Thyroid gland (tissue), 4 donors: ENCODE results near the gene TXNL4A. TPM values are rescaled to one million over a fixed set of nuclear protein-coding genes. Genes with fewer than 3 reads are reported as not detected.
"Not testable (repeated sequence)": the region's sequence is repeated elsewhere in the genome, so short reads cannot be mapped to it uniquely, and the experiment has no call there.

Source experiments
- DNase-seq, 2 donors: peaks; one replicate each; pipeline ENCODE4 v3.0.0-alpha.2; 2019
- H3K27ac ChIP-seq, 3 donors: fragments of 200-600 bp; sonication (generic); 1 replicate in 2 of 3; 2 replicates in 1 of 3; pipeline ENCODE4 v1.5.1; 2016 to 2019; ENCODE audit warnings: mild to moderate bottlenecking in 1 of 3, moderate library complexity in 1 of 3
- H3K27me3 ChIP-seq: fragments of 200-600 bp; sonication (generic); one replicate; pipeline ENCODE4 v1.5.1; 2019
- H3K36me3 ChIP-seq, 2 donors: fragments of 200-600 bp; sonication (generic); one replicate each; pipeline ENCODE4 v1.5.1; 2016 to 2019
- H3K4me1 ChIP-seq, 2 donors: fragments of 200-600 bp; sonication (generic); one replicate each; pipeline ENCODE4 v1.5.1; 2017 to 2019
- H3K4me3 ChIP-seq, 3 donors: fragments of 200-600 bp; sonication (generic); replicated peaks in 1 of 3; 1 replicate in 2 of 3; 2 replicates in 1 of 3; pipeline ENCODE4 v1.5.1; 2016; ENCODE audit warnings: mild to moderate bottlenecking in 1 of 3
- H3K9me3 ChIP-seq: fragments of 200-600 bp; sonication (generic); one replicate; pipeline ENCODE4 v1.5.1; 2017
- POLR2A ChIP-seq, 2 donors: fragments of 450-650 bp; IDR thresholded peaks; one replicate each; pipeline ENCODE4 v1.6.1; 2017; ENCODE audit warnings: antibody characterized with exemption in 2 of 2, mild to moderate bottlenecking in 2 of 2, moderate library complexity in 1 of 2
- WGBS, 2 donors: methylation state at CpG; one replicate each; pipeline ENCODE4 v1.1.5; 2017; 5-methylcytosine and 5-hydroxymethylcytosine counted together
- intact Hi-C: fragments of 100-400 bp; cut with DNase I; formaldehyde crosslinking; loops from one replicate; pipeline ENCODE4 v1.15.1; 2023
- total RNA-seq, 4 donors: library from RNA; depleted of rRNA; stranded (reverse); fragments of >200 nt; gene quantifications; one replicate each; pipeline ENCODE4 v1.2.3, GENCODE V29; 2016
- TF ChIP-seq, protein P1 (sequence below), 6 experiments: fragments of 200-600 bp in 3 of 6; fragments of 450-650 bp in 3 of 6; sonication (generic) in 3 of 6; IDR thresholded peaks; one replicate each; pipeline ENCODE4 v1.5.1; 2016 to 2019; ENCODE audit warnings: antibody characterized with exemption in 6 of 6, mild to moderate bottlenecking in 2 of 6, inconsistent platforms in 1 of 6, moderate library complexity in 1 of 6

Gene TXNL4A
- total RNA-seq, 4 donors from 2014 or later = 22.9 to 37.4 (median 30.2) TPM

DNA sequence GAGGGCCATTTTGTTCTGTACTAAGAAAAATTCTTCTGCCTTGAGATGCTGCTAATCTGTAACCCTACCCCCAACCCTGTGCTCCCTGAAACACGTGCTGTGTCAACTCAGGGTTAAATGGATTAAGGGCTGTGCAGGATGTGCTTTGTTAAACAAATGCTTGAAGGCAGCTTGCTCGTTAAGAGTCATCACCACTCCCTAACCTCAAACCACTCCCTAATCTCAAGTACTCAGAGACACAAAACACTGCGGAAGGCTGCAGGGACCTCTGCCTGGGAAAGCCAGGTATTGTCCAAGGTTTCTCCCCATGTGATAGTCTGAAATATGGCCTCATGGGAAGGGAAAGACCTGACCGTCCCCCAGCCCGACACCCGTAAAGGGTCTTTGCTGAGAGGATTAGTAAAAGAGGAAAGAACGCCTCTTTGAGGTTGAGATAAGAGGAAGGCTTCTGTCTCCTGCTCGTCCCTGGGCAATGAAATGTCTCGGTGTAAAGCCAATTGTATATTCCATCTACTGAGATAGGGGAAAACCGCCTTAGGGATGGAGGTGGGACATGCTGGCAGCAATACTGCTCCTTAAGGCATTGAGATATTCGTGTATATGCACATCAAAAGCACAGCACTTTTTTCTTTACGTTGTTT lies 28.1 kb downstream of the TXNL4A start:
- peak overlapping the region in 1 of 3 donors; percentile 21 for H3K27ac ChIP-seq
- 31 to 38% methylated on average over 12 of the region's 12 CpGs for WGBS, 2 donors

DNA sequence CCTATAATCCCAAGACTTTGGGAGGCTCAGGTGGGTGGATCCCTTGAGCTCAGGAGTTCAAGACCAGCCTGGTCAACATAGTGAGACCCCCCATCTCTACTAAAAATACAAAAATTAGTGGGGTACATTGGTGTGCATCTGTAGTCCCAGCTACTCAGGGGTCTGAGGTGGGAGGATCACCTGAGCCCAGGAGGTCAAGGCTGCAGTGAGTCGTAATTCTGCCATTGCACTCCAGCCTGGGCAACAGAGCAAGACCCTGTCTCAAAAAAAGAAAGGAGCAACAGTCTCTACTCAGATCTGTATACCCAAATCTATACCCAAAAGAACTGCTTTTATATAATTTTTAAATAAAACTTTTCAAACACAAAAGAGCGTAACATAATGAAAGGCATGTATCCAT lies 29.4 kb downstream of the TXNL4A start:
- Histone ChIP-seq H3K27ac (no peak overlapping the region), H3K4me1 (peaks cover 21 to 45% of the 10 kb centered on the region in 2 donors), H3K27me3 (no peaks in the 10 kb centered on the region), H3K4me3 (no peak overlapping the region), H3K9me3 (no peaks in the 10 kb centered on the region), H3K36me3 (no peaks in the 10 kb centered on the region)
- TF ChIP-seq, protein P1, sequence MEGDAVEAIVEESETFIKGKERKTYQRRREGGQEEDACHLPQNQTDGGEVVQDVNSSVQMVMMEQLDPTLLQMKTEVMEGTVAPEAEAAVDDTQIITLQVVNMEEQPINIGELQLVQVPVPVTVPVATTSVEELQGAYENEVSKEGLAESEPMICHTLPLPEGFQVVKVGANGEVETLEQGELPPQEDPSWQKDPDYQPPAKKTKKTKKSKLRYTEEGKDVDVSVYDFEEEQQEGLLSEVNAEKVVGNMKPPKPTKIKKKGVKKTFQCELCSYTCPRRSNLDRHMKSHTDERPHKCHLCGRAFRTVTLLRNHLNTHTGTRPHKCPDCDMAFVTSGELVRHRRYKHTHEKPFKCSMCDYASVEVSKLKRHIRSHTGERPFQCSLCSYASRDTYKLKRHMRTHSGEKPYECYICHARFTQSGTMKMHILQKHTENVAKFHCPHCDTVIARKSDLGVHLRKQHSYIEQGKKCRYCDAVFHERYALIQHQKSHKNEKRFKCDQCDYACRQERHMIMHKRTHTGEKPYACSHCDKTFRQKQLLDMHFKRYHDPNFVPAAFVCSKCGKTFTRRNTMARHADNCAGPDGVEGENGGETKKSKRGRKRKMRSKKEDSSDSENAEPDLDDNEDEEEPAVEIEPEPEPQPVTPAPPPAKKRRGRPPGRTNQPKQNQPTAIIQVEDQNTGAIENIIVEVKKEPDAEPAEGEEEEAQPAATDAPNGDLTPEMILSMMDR (IDR thresholded peaks at IDR 0.05) = no peak
- no peak for TF ChIP-seq POLR2A (IDR thresholded peaks at IDR 0.05)
- intact Hi-C loops = no loop called here
- 95 to 100% methylated on average over 2 of the region's 2 CpGs for WGBS, 2 donors
- DNase-seq = no peak

More for the DNA sequence above, 28.1 kb downstream of the TXNL4A start:
- H3K27me3 ChIP-seq, H3K36me3 ChIP-seq, intact Hi-C loops, H3K4me3 ChIP-seq, H3K9me3 ChIP-seq: not testable (repeated sequence)
- H3K4me1 ChIP-seq = peaks cover 16 to 41% of the 10 kb centered on the region in 2 donors
- DNase-seq = peak; percentile 48 to 54
- TF ChIP-seq, protein P1 (IDR thresholded peaks at IDR 0.05) = peak in 4 of 6 experiments; percentile 22 to 57 (median 32)
- peak in 1 of 2 donors; percentile 26 for TF ChIP-seq POLR2A (IDR thresholded peaks at IDR 0.05)

DNA sequence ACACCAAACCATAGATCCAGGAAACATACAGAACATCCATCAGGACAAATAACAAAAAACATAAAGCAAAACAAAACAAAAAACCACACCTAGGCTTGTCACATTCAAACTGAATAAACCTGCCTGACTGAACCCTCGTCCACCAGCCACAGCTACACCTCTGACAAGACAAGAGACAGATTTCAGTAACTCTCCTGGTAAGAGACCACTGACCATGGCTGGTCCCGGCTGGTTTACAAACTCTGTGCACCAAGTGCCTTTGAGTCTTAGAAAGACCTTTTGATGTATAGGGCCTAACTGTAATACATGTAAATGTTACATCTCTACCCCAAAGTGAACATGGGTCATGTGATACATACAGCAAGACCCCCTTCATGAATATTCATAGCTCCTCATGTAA lies 32.1 kb downstream of the TXNL4A start:
- Histone ChIP-seq H3K9me3 (no peaks in the 10 kb centered on the region), H3K4me3 (no peak overlapping the region), H3K36me3 (no peaks in the 10 kb centered on the region), H3K4me1 (peaks cover 29 to 38% of the 10 kb centered on the region in 2 donors), H3K27ac (no peak overlapping the region), H3K27me3 (no peaks in the 10 kb centered on the region)
- DNase-seq = no peak
- WGBS, 2 donors = 84 to 88% methylated on average over 2 of the region's 2 CpGs
- no peak for TF ChIP-seq POLR2A (IDR thresholded peaks at IDR 0.05)
- TF ChIP-seq, protein P1 (IDR thresholded peaks at IDR 0.05) = no peak
- intact Hi-C loops = no loop called here

DNA sequence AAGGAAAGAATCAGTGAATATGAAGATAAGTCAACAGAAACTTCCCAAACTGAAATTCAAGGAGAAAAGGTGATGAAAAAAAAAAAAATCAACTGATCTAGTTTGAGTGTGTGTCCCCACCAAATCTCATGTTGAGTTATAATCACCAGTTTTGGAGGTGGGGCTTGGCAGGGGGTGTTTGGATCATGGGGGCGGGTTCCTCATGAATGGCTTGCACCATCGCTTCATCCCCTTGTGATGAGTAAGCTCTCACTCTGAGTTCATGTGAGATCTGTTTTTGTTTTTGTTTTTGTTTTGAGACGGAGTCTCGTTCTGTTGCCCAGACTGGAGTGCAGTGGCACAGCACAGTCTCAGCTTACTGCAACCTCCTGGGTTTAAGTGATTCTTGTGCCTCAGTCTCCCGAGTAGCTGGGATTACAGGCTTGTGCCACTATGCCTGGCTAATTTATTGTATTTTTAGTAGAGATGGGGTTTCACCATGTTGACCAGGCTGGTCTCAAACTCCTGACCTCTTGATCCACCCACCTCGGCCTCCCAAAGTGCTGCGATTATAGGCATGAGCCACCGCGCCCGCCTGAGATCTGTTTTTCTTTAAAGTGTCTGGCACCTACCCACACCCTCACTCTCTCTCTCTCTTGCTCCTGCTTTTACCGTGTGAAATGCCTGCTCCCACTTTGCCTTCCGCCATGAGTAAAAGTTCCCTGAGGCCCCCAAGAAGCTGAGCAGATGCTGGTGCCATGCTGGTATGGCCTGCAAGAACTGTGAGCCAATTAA lies 32.9 kb downstream of the TXNL4A start:
- WGBS, 2 donors = 88 to 90% methylated on average over 12 of the region's 12 CpGs
- Histone ChIP-seq H3K36me3 (no peaks in the 10 kb centered on the region), H3K9me3 (no peaks in the 10 kb centered on the region), H3K4me3 (no peak overlapping the region), H3K27ac (peak overlapping the region in 2 of 3 donors; percentile 82 to 90), H3K4me1 (peaks cover 28 to 33% of the 10 kb centered on the region in 2 donors), H3K27me3 (no peaks in the 10 kb centered on the region)
- intact Hi-C loops = no loop called here
- DNase-seq = no peak
- TF ChIP-seq POLR2A (IDR thresholded peaks at IDR 0.05) = no peak
- TF ChIP-seq, protein P1 (IDR thresholded peaks at IDR 0.05) = no peak

DNA sequence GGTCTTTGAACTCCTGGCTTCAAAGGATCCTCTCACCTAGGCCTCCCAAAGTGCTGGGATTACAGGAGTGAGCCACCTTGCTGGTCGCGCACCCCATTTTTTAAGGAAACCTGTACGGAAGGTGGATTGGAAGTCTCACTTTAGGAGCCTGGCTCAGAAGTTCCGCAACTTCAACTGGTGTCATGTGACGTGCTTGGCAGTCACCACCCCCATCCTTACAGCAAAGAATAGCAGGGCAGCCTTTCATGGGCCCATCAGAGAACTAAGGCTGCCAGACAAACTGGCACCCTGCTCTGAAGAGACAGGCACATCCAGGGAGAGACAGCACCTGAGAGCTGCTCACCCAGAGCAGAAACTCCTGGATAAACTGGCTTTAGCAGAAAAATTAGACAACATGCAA lies 33.6 kb downstream of the TXNL4A start:
- WGBS, 2 donors = 66 to 74% methylated on average over 5 of the region's 5 CpGs
- no peaks in the 10 kb centered on the region for H3K36me3 ChIP-seq
- TF ChIP-seq POLR2A (IDR thresholded peaks at IDR 0.05) = no peak
- TF ChIP-seq, protein P1 (IDR thresholded peaks at IDR 0.05) = no peak
- H3K4me1 ChIP-seq = peaks cover 28 to 29% of the 10 kb centered on the region in 2 donors
- H3K9me3 ChIP-seq = no peaks in the 10 kb centered on the region
- peak overlapping the region; percentile 53 to 90 (median 82) for H3K27ac ChIP-seq
- DNase-seq = peak; percentile 68 to 72
- no peak overlapping the region for H3K4me3 ChIP-seq
- intact Hi-C loops = no loop called here
- no peaks in the 10 kb centered on the region for H3K27me3 ChIP-seq
